Measurements from ENCODE around the gene CTCF. TPM values are rescaled to one million over a fixed set of nuclear protein-coding genes. Genes with fewer than 3 reads are reported as not detected.

CTCF gene
- total and polyA plus RNA-seq, 2 experiments from 2014 or later = 64.5 to 72.3 TPM

DNA sequence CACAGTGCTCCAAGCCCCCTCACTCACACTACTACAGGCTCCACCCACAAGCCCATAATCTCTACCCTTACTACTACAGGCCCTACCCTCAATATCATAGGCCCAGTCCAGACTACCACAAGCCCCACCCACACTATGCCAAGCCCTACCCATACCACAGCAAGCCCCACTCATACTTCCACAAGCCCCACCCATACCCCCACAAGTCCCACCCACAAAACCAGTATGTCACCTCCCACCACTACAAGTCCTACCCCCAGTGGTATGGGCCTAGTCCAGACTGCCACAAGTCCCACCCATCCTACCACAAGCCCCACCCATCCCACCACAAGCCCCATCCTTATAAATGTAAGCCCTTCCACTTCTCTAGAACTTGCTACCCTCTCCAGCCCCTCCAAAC, 19.9 kb upstream of the CTCF start (continued):
- TF ChIP-seq POLR2AphosphoS5 (IDR thresholded peaks at IDR 0.05; ENCODE audit: low read depth) = no peak

DNA sequence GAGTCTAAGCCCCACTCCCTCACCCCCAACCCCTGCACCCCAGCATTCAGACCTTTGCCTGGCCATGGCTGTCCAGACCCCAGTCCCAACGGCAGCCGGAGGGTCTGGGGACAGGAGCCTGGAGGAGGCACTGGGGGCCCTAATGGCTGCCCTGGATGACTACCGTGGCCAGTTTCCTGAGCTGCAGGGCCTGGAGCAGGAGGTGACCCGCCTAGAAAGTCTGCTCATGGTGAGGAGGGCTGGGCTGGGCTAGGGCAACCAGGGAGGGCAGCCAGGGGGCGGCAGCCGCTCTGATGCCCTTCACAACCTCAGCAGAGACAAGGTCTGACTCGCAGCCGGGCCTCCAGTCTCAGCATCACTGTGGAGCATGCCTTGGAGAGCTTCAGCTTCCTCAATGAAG, 19.3 kb upstream of the CTCF start:
- H2AFZ ChIP-seq = no peak overlapping the region
- no peaks in the 10 kb centered on the region for H3K79me2 ChIP-seq (replicated peaks; ENCODE audit: insufficient read depth)
- H3K4me1 Mint-ChIP-seq = peaks cover 30% of the 10 kb centered on the region
- DNase-seq (ENCODE audit: low spot score) (no peak), ATAC-seq (no peak)
- peaks cover 12% of the 10 kb centered on the region for H3K36me3 Mint-ChIP-seq (ENCODE audit: low read depth)
- TF ChIP-seq JUNB (IDR thresholded peaks at IDR 0.05; ENCODE audit: unreplicated experiment) (no peak), REST (IDR thresholded peaks at IDR 0.05; ENCODE audit: unreplicated experiment) (no peak), EZH2 (IDR thresholded peaks at IDR 0.05; ENCODE audit: low read depth, unreplicated experiment) (no peak), CTCF (conservative IDR thresholded peaks at IDR 0.05; ENCODE audit: low read depth in 2 of 2) (peak in 1 of 2 experiments; percentile 11; a peak in 1 of 4 replicates), STAT1 (IDR thresholded peaks at IDR 0.05; ENCODE audit: unreplicated experiment) (no peak), EZH2phosphoT487 (IDR thresholded peaks at IDR 0.05; ENCODE audit: unreplicated experiment) (no peak), ZNF462 (CRISPR knock-in tag; IDR thresholded peaks at IDR 0.05) (no peak), ZNF114 (CRISPR knock-in tag; IDR thresholded peaks at IDR 0.05) (no peak)
- peaks cover 5% of the 10 kb centered on the region for H4K20me1 ChIP-seq (replicated peaks; ENCODE audit: insufficient read depth)
- no peak overlapping the region for H3K4me2 ChIP-seq
- H3K27ac Mint-ChIP-seq = no peak overlapping the region
- H3K27ac ChIP-seq (ENCODE audit: low read depth) = no peak overlapping the region
- H3K27me3 Mint-ChIP-seq (ENCODE audit: insufficient read depth, low read depth, poor library complexity) = peaks cover 58% of the 10 kb centered on the region
- peaks cover 5% of the 10 kb centered on the region; the same call in 1 of the 2 replicates for H3F3A ChIP-seq (replicated peaks; ENCODE audit: low read depth)
- no peaks in the 10 kb centered on the region; the same call in 1 of the 2 replicates for H3K4me1 ChIP-seq (ENCODE audit: insufficient read depth)
- H3K27me3 ChIP-seq (ENCODE audit: insufficient read depth) = peaks cover 37% of the 10 kb centered on the region
- H3K9me2 ChIP-seq (ENCODE audit: insufficient read depth) = no peaks in the 10 kb centered on the region
- H3K36me3 ChIP-seq (ENCODE audit: insufficient read depth) = no peaks in the 10 kb centered on the region
- H3K4me3 ChIP-seq = no peak overlapping the region
- H3K9me3 Mint-ChIP-seq = no peaks in the 10 kb centered on the region; the same call in 2 of the 3 replicates
- H3K4me3 Mint-ChIP-seq = no peak overlapping the region
